Activated naive CD8-positive, alpha-beta T cell treated with anti-CD3 and anti-CD28 coated beads for 36 hours (primary cell): Measurements from ENCODE around the gene ZNF584. TPM values are rescaled to one million over a fixed set of nuclear protein-coding genes. Genes with fewer than 3 reads are reported as not detected.
A peak's percentile ranks its signal among the peaks of the same experiment; 100 is the strongest.
"Not testable (repeated sequence)": the region's sequence is repeated elsewhere in the genome, so short reads cannot be mapped to it uniquely, and the experiment has no call there.

Source experiments
- DNase-seq: peaks from one replicate; pipeline ENCODE4 v3.0.0; 2021
- H3K27ac Mint-ChIP-seq: one replicate; pipeline ENCODE4 v1.8.0; 2022; ENCODE audit warnings: mild to moderate bottlenecking, moderate library complexity, mixed read lengths
- H3K27me3 Mint-ChIP-seq: one replicate; pipeline ENCODE4 v1.8.0; 2022; ENCODE audit warnings: mild to moderate bottlenecking, mixed read lengths
- H3K36me3 Mint-ChIP-seq: one replicate; pipeline ENCODE4 v1.8.0; 2021; ENCODE audit warnings: mild to moderate bottlenecking, mixed read lengths
- H3K4me1 Mint-ChIP-seq: one replicate; pipeline ENCODE4 v1.8.0; 2021; ENCODE audit warnings: mixed read lengths
- H3K4me3 Mint-ChIP-seq: one replicate; pipeline ENCODE4 v1.8.0; 2022; ENCODE audit warnings: mild to moderate bottlenecking, moderate library complexity, mixed read lengths
- H3K9me3 Mint-ChIP-seq: one replicate; pipeline ENCODE4 v1.8.0; 2022; ENCODE audit warnings: mixed read lengths
- total RNA-seq, 2 experiments: library from RNA; stranded (reverse); gene quantifications; one replicate each; pipeline ENCODE4 v1.2.3, GENCODE V29; 2021

ZNF584 gene
- total RNA-seq, 2 experiments from 2014 or later = 15.1 to 17.2 TPM

DNA sequence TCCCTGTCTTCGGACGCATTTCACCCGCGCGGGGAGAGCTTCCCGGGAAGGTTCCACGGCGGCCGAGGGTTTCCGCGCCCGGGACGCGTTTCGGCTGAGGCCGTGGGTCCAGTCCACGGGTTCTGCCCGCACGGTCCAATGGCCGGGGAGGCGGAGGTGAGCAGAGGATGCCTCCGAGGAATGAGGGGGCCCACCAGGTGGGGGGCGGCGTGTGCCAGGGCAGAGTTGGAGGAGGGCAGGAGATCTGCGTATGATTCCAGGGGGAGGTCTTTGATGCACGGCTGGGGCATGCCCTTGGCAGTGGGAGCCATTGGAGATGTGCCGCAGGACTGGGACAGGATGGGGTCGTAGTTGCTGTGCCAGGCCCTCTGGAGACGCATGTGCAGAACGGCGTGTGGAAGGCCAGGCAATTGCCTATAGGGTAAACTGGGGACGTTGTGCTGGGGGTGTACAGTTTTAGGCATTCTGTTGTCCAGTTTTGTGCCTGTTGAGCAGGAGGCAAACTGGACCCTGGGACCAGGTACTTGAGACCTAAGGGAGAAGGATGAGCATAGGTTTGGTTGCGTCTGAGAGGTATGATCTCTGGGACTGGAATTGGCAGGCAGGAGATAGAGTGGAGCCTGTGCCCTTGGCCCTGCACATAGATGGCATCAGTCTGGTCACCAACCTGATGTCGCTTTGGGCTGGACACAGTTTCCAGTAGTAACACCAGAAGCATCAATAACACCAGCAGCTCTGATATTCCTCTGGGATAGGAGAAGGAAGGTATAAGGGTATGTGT lies 751 bp downstream of the ZNF584 start:
- Mint-ChIP-seq H3K4me1 (peaks cover 27% of the 10 kb centered on the region), H3K27me3 (no peaks in the 10 kb centered on the region), H3K9me3 (no peaks in the 10 kb centered on the region), H3K27ac (peak overlapping the region; percentile 43), H3K36me3 (peaks cover 14% of the 10 kb centered on the region), H3K4me3 (peak overlapping the region; percentile 90)
- peak; percentile 51 for DNase-seq

DNA sequence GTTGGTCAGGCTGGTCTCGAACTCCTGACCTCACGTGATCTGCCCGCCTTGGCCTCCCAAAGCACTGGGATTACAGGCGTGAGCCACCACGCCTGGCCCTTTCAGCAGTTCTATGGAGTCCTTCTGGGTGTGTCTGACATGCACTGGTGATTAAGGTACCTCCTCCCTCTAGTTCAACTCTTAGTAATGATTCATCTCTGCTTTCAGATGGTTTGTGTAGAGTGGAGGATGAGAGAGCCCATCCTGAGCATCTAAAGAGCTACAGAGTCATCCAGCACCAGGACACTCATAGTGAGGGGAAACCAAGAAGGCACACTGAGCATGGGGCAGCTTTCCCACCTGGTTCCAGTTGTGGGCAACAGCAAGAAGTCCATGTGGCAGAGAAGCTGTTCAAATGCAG lies 8.2 kb downstream of the ZNF584 start:
- Mint-ChIP-seq H3K9me3 (no peaks in the 10 kb centered on the region), H3K36me3 (peaks cover 51% of the 10 kb centered on the region), H3K4me1 (peaks cover 2% of the 10 kb centered on the region), H3K27me3 (no peaks in the 10 kb centered on the region), H3K4me3 (no peak overlapping the region), H3K27ac (no peak overlapping the region)
- DNase-seq = no peak

DNA sequence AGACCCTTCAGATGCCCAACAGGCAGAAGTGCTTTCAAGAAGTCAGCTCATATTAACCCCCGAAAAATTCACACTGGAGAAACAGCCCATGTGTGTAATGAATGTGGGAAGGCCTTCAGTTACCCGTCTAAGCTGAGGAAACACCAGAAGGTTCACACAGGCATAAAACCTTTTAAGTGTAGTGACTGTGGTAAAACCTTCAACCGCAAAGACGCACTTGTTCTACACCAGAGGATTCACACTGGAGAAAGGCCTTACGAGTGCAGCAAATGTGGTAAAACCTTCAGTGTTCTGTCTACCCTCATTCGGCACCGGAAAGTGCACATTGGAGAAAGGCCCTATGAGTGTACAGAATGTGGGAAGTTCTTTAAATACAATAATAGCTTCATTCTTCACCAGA lies 8.6 kb downstream of the ZNF584 start:
- H3K27ac Mint-ChIP-seq = no peak overlapping the region
- H3K27me3 Mint-ChIP-seq = no peaks in the 10 kb centered on the region
- H3K4me1 Mint-ChIP-seq = peaks cover 2% of the 10 kb centered on the region
- H3K9me3 Mint-ChIP-seq = no peaks in the 10 kb centered on the region
- no peak for DNase-seq
- H3K4me3 Mint-ChIP-seq = no peak overlapping the region
- H3K36me3 Mint-ChIP-seq = peaks cover 51% of the 10 kb centered on the region

DNA sequence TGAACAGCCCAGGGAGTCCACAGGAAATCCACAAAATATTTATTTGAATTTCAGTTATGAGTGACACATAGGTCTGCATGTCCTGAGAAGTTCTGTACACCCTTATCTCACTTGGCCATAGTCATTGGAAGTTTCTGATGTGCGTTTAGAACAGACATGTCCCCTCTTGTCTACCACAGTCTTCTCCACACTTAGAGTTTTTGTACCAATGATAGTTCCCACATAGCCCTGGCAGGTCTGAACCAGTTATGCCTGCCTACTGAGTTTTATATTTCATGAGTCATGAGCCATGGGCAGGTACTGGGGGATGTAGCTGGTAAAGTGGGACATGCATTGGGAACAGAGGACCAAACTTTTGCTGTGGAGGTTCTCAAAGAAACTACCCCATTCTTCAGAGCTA lies 20.2 kb downstream of the ZNF584 start:
- peaks cover 68% of the 10 kb centered on the region for H3K36me3 Mint-ChIP-seq
- H3K27me3 Mint-ChIP-seq = no peaks in the 10 kb centered on the region
- H3K4me3 Mint-ChIP-seq = no peak overlapping the region
- no peaks in the 10 kb centered on the region for H3K4me1 Mint-ChIP-seq
- no peak overlapping the region for H3K27ac Mint-ChIP-seq
- no peak for DNase-seq
- peaks cover 39% of the 10 kb centered on the region for H3K9me3 Mint-ChIP-seq

- Mint-ChIP-seq H3K4me1 (no peaks in the 10 kb centered on the region), H3K27ac (no peak overlapping the region), H3K36me3 (peaks cover 80% of the 10 kb centered on the region), H3K27me3 (no peaks in the 10 kb centered on the region), H3K4me3 (no peak overlapping the region), H3K9me3 (peaks cover 47% of the 10 kb centered on the region)
- no peak for DNase-seq
Observed at GRCh38 chr19:58429745-58430144, 21.3 kb downstream of the ZNF584 start.

- no peak for DNase-seq
- H3K4me1 Mint-ChIP-seq = peaks cover 8% of the 10 kb centered on the region
- peaks cover 98% of the 10 kb centered on the region for H3K36me3 Mint-ChIP-seq
- H3K4me3 Mint-ChIP-seq = no peak overlapping the region
- H3K9me3 Mint-ChIP-seq = peaks cover 71% of the 10 kb centered on the region
- H3K27ac Mint-ChIP-seq = peak overlapping the region; percentile 42
- no peaks in the 10 kb centered on the region for H3K27me3 Mint-ChIP-seq
Observed at GRCh38 chr19:58434217-58434616, 25.8 kb downstream of the ZNF584 start.

DNA sequence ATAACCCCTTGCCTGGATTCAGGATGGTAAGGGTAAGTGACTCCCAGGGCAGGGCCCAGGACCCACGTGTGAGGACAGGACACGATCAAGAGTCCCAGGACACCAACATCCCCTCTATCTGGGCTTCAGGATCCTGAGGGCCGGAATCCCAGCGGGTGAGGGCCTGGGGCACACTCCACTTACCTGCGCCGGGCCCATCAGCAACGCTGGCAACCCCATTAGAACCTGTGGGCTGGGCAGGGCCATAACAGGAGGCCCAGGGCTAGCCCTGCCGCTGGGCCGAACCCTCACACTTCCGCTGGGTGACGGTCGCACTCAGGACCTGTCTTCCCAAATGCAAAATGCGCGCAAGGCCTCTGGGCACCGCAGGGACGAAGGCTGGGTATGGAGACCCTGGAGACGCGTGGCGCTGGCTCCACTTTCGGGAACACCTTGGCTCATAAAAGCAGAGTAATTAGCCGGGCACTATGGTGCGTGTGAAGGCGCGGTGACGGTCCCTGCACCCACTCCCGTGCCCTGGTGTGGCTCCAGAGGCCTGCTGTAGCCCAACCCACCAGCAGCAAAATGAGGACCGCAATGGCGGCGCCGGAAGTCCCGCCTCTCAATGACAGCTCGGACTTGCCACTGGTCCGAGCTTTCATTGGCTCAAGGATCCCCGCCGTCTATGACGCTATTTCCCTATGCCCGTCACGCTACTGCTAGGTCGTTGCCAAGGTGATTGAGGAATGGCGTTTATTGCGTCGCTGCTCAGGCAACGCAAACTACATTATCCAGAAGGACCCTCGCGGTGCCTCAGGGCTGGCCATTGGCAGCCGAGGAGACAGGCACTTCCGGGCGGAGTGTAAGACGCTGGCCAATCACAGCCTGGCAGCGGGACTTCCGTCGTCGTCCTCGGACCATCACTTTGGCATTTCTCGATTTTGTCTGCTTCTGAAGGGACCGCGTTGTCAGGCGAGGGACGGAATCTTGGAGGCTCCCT lies 31.4 kb downstream of the ZNF584 start, which contains the start of gene ZNF132:
Gene ZNF132, minus strand, starts transcription at position 578 of the 979 bp plus-strand sequence. Its CDS starts 332 bp downstream, at position 246.
- H3K27me3 Mint-ChIP-seq = no peaks in the 10 kb centered on the region

DNA sequence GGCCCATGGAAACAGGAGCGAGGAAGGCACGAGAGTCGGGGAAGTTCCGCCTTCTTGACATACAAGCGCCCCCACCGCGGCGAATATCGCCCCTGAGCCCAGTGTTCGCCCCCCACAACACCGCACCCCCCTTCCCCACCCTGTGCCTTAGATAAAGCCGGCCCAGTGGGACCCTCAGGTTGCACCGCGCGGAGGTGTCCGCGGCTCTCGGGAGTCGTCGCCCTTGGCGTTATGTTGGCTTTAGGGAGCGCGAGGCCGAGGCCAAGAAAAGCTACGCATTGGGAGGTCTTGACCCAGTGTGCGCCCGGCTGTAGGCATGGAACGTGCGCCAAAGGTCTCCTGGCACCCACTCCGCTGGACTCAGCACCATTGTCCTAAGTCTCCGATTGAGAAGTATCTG lies 32.1 kb downstream of the ZNF584 start:
- Mint-ChIP-seq H3K36me3 (peaks cover 46% of the 10 kb centered on the region), H3K27me3 (no peaks in the 10 kb centered on the region), H3K4me1 (peaks cover 22% of the 10 kb centered on the region), H3K4me3 (peak overlapping the region; percentile 92), H3K27ac (peak overlapping the region; percentile 94), H3K9me3 (peaks cover 38% of the 10 kb centered on the region)
- no peak for DNase-seq

More for the DNA sequence above, 31.4 kb downstream of the ZNF584 start, which contains the start of gene ZNF132:
- Mint-ChIP-seq H3K4me3 (peak within 1 kb of the TSS; percentile 92), H3K36me3 (peaks cover 53% of the 10 kb centered on the region), H3K4me1 (peaks cover 22% of the 10 kb centered on the region), H3K9me3 (peaks cover 45% of the 10 kb centered on the region), H3K27ac (peak within 1 kb of the TSS; percentile 94)
- peak; percentile 94 for DNase-seq

- Mint-ChIP-seq H3K4me1 (peaks cover 18% of the 10 kb centered on the region), H3K9me3 (peaks cover 26% of the 10 kb centered on the region), H3K36me3 (peaks cover 25% of the 10 kb centered on the region)
- not testable (repeated sequence) for DNase-seq, H3K27ac Mint-ChIP-seq, H3K27me3 Mint-ChIP-seq, H3K4me3 Mint-ChIP-seq
Observed at GRCh38 chr19:58442986-58443385, 34.5 kb downstream of the ZNF584 start.

- Mint-ChIP-seq H3K27me3 (peaks cover 32% of the 10 kb centered on the region), H3K9me3 (peaks cover 14% of the 10 kb centered on the region), H3K4me1 (peaks cover 14% of the 10 kb centered on the region), H3K36me3 (peaks cover 11% of the 10 kb centered on the region)
- DNase-seq, H3K4me3 Mint-ChIP-seq, H3K27ac Mint-ChIP-seq: not testable (repeated sequence)
Observed at GRCh38 chr19:58448860-58449259, 40.4 kb downstream of the ZNF584 start.

DNA sequence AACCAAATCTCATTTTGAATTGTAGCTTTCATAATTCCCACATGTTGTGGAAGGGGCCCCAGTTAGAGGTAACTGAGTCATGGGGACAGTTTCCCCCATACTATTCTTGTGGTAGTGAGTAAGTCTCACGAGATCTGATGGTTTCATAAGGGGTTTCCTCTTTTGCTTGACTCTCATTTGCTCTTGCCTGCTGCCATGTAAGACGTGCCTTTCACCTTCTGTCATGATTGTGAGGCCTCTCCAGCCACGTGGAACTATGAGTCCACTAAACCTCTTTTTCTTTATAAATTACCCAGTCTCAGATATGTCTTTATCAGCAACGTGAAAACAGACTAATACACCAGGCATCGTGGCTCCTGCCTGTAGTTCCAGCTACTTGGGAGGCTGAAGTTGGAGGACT lies 41.5 kb downstream of the ZNF584 start:
- H3K36me3 Mint-ChIP-seq = peaks cover 11% of the 10 kb centered on the region
- peaks cover 14% of the 10 kb centered on the region for H3K9me3 Mint-ChIP-seq
- H3K4me3 Mint-ChIP-seq, DNase-seq, H3K27ac Mint-ChIP-seq: not testable (repeated sequence)
- peaks cover 32% of the 10 kb centered on the region for H3K27me3 Mint-ChIP-seq
- H3K4me1 Mint-ChIP-seq = peaks cover 14% of the 10 kb centered on the region

GRCh38 chr19:58450856-58451357 lies 42.5 kb downstream of the ZNF584 start:
- H3K27ac Mint-ChIP-seq = no peak overlapping the region
- H3K36me3 Mint-ChIP-seq = peaks cover 11% of the 10 kb centered on the region
- H3K4me1 Mint-ChIP-seq = peaks cover 14% of the 10 kb centered on the region
- H3K27me3 Mint-ChIP-seq = peaks cover 32% of the 10 kb centered on the region
- DNase-seq = no peak
- peak overlapping the region; percentile 85 for H3K4me3 Mint-ChIP-seq
- H3K9me3 Mint-ChIP-seq = peaks cover 14% of the 10 kb centered on the region

- DNase-seq = peak; percentile 97
- peaks cover 32% of the 10 kb centered on the region for H3K27me3 Mint-ChIP-seq
- peak within 1 kb of the TSS; percentile 85 for H3K4me3 Mint-ChIP-seq
- peak within 1 kb of the TSS; percentile 63 for H3K27ac Mint-ChIP-seq
- H3K4me1 Mint-ChIP-seq = peaks cover 14% of the 10 kb centered on the region
- peaks cover 14% of the 10 kb centered on the region for H3K9me3 Mint-ChIP-seq
- H3K36me3 Mint-ChIP-seq = peaks cover 12% of the 10 kb centered on the region
Observed at GRCh38 chr19:58451358-58452101, 43.1 kb downstream of the ZNF584 start, which contains the start of gene ZNF324B. ZNF324B (plus strand) TSS chr19:58451622; CDS start chr19:58453702, 2,080 bp downstream.

- Mint-ChIP-seq H3K9me3 (peaks cover 8% of the 10 kb centered on the region), H3K36me3 (peaks cover 18% of the 10 kb centered on the region), H3K27me3 (peaks cover 18% of the 10 kb centered on the region), H3K4me3 (no peak overlapping the region), H3K4me1 (peaks cover 14% of the 10 kb centered on the region), H3K27ac (no peak overlapping the region)
- no peak for DNase-seq
Observed at GRCh38 chr19:58453743-58454142, 45.3 kb downstream of the ZNF584 start.
